HEK293 (cell line): ENCODE results near the gene CCDC178.
A peak's percentile ranks its signal among the peaks of the same experiment; 100 is the strongest.

Experiments used
- BCL6B ChIP-seq: fragments of 450-650 bp; formaldehyde crosslinking; IDR thresholded peaks from 2 replicates; pipeline ENCODE4 v1.5.1; 2017; ENCODE audit warnings: missing biosample characterization, missing genetic modification characterization
- MEIS1 ChIP-seq: sonication (generic); formaldehyde crosslinking; IDR thresholded peaks from 2 replicates; pipeline ENCODE4 v1.8.1; 2022; ENCODE audit warnings: missing genetic modification reagents, mild to moderate bottlenecking, borderline replicate concordance
- PRDM1 ChIP-seq: fragments of 450-650 bp; formaldehyde crosslinking; IDR thresholded peaks from 2 replicates; pipeline ENCODE4; 2016; ENCODE audit warnings: missing biosample characterization, missing genetic modification characterization
- SP7 ChIP-seq: fragments of 450-650 bp; formaldehyde crosslinking; IDR thresholded peaks from 2 replicates; pipeline ENCODE4 v1.5.1; 2016; ENCODE audit warnings: missing biosample characterization, missing genetic modification characterization
- TRIM28 ChIP-seq: IDR thresholded peaks from 2 replicates; pipeline ENCODE4 v1.6.1; 2011; ENCODE audit warnings: low read length, control low read depth, borderline replicate concordance
- WT1 ChIP-seq: fragments of 450-650 bp; formaldehyde crosslinking; IDR thresholded peaks from 2 replicates; pipeline ENCODE4 v1.5.1; 2016; ENCODE audit warnings: missing biosample characterization, missing genetic modification characterization
- ZBTB1 ChIP-seq: fragments of 450-650 bp; formaldehyde crosslinking; IDR thresholded peaks from 2 replicates; pipeline ENCODE4 v1.5.1; 2016; ENCODE audit warnings: missing biosample characterization, missing genetic modification characterization
- ZBTB20 ChIP-seq: fragments of 450-650 bp; formaldehyde crosslinking; IDR thresholded peaks from 2 replicates; pipeline ENCODE4 v1.5.1; 2016; ENCODE audit warnings: missing biosample characterization, missing genetic modification characterization
- ZBTB44 ChIP-seq: fragments of 450-650 bp; IDR thresholded peaks from 2 replicates; pipeline ENCODE4 v1.5.1; 2018; ENCODE audit warnings: missing biosample characterization, mild to moderate bottlenecking, missing genetic modification characterization
- ZFP69B ChIP-seq: fragments of 450-650 bp; formaldehyde crosslinking; IDR thresholded peaks from 2 replicates; pipeline ENCODE4 v1.5.1; 2016; ENCODE audit warnings: missing biosample characterization, missing genetic modification characterization
- ZIC2 ChIP-seq: fragments of 450-650 bp; formaldehyde crosslinking; IDR thresholded peaks from 2 replicates; pipeline ENCODE4 v1.5.1; 2016; ENCODE audit warnings: missing biosample characterization, missing genetic modification characterization
- ZNF112 ChIP-seq: fragments of 450-650 bp; formaldehyde crosslinking; IDR thresholded peaks from 2 replicates; pipeline ENCODE4 v1.5.0; 2017; ENCODE audit warnings: missing biosample characterization, missing genetic modification characterization
- ZNF157 ChIP-seq: fragments of 450-650 bp; formaldehyde crosslinking; IDR thresholded peaks from 2 replicates; pipeline ENCODE4 v1.5.1; 2016; ENCODE audit warnings: missing biosample characterization, missing genetic modification characterization
- ZNF174 ChIP-seq: fragments of 450-650 bp; formaldehyde crosslinking; IDR thresholded peaks from 2 replicates; pipeline ENCODE4 v1.5.0; 2017; ENCODE audit warnings: missing biosample characterization, mild to moderate bottlenecking, missing genetic modification characterization
- ZNF202 ChIP-seq: fragments of 450-650 bp; formaldehyde crosslinking; IDR thresholded peaks from 2 replicates; pipeline ENCODE4 v1.5.1; 2016; ENCODE audit warnings: missing biosample characterization, missing genetic modification characterization, borderline replicate concordance
- ZNF214 ChIP-seq: fragments of 450-650 bp; formaldehyde crosslinking; IDR thresholded peaks from 2 replicates; pipeline ENCODE4 v1.5.1; 2017; ENCODE audit warnings: missing biosample characterization, mild to moderate bottlenecking, missing genetic modification characterization, borderline replicate concordance
- ZNF223 ChIP-seq: fragments of 450-650 bp; formaldehyde crosslinking; IDR thresholded peaks from 2 replicates; pipeline ENCODE4 v1.5.1; 2016; ENCODE audit warnings: missing biosample characterization, missing genetic modification characterization
- ZNF23 ChIP-seq: fragments of 450-650 bp; formaldehyde crosslinking; IDR thresholded peaks from 2 replicates; pipeline ENCODE4 v1.5.1; 2016; ENCODE audit warnings: missing biosample characterization, missing genetic modification characterization, borderline replicate concordance
- ZNF26 ChIP-seq: fragments of 450-650 bp; formaldehyde crosslinking; IDR thresholded peaks from 2 replicates; pipeline ENCODE4 v1.5.1; 2016; ENCODE audit warnings: missing biosample characterization, missing genetic modification characterization
- ZNF302 ChIP-seq: fragments of 450-650 bp; formaldehyde crosslinking; IDR thresholded peaks from 2 replicates; pipeline ENCODE4 v1.5.1; 2016; ENCODE audit warnings: missing biosample characterization, missing genetic modification characterization, low read depth
- ZNF394 ChIP-seq: fragments of 450-650 bp; formaldehyde crosslinking; IDR thresholded peaks from 2 replicates; pipeline ENCODE4 v1.5.1; 2016; ENCODE audit warnings: missing biosample characterization, missing genetic modification characterization, mild to moderate bottlenecking, moderate library complexity, borderline replicate concordance
- ZNF433 ChIP-seq: fragments of 450-650 bp; formaldehyde crosslinking; IDR thresholded peaks from 2 replicates; pipeline ENCODE4 v1.5.1; 2016; ENCODE audit warnings: missing biosample characterization, missing genetic modification characterization, low read depth
- ZNF449 ChIP-seq: fragments of 450-650 bp; formaldehyde crosslinking; IDR thresholded peaks from 2 replicates; pipeline ENCODE4 v1.5.1; 2017; ENCODE audit warnings: missing biosample characterization, mild to moderate bottlenecking, missing genetic modification characterization, moderate library complexity
- ZNF544 ChIP-seq: fragments of 450-650 bp; formaldehyde crosslinking; IDR thresholded peaks from 2 replicates; pipeline ENCODE4 v1.5.0; 2017; ENCODE audit warnings: missing biosample characterization, missing genetic modification characterization
- ZNF571 ChIP-seq: fragments of 450-650 bp; formaldehyde crosslinking; IDR thresholded peaks from 2 replicates; pipeline ENCODE4 v1.5.0; 2017; ENCODE audit warnings: missing biosample characterization, missing genetic modification characterization
- ZNF596 ChIP-seq: fragments of 450-650 bp; IDR thresholded peaks from 2 replicates; pipeline ENCODE4 v1.5.0; 2018; ENCODE audit warnings: missing biosample characterization, mild to moderate bottlenecking, missing genetic modification characterization, moderate library complexity
- ZNF610 ChIP-seq: fragments of 450-650 bp; formaldehyde crosslinking; IDR thresholded peaks from 2 replicates; pipeline ENCODE4 v1.5.1; 2016; ENCODE audit warnings: missing biosample characterization, missing genetic modification characterization, borderline replicate concordance
- ZNF623 ChIP-seq: fragments of 450-650 bp; formaldehyde crosslinking; IDR thresholded peaks from 2 replicates; pipeline ENCODE4 v1.5.1; 2016; ENCODE audit warnings: missing biosample characterization, missing genetic modification characterization
- ZNF624 ChIP-seq: fragments of 450-650 bp; formaldehyde crosslinking; IDR thresholded peaks from 2 replicates; pipeline ENCODE4 v1.5.1; 2017; ENCODE audit warnings: missing biosample characterization, missing genetic modification characterization
- ZNF701 ChIP-seq: fragments of 450-650 bp; formaldehyde crosslinking; IDR thresholded peaks from 2 replicates; pipeline ENCODE4 v1.5.1; 2016; ENCODE audit warnings: missing biosample characterization, missing genetic modification characterization
- ZNF785 ChIP-seq: fragments of 450-650 bp; formaldehyde crosslinking; IDR thresholded peaks from 2 replicates; pipeline ENCODE4 v1.5.1; 2016; ENCODE audit warnings: missing biosample characterization, missing genetic modification characterization
- ZSCAN30 ChIP-seq: fragments of 450-650 bp; IDR thresholded peaks from 2 replicates; pipeline ENCODE4 v1.5.1; 2018; ENCODE audit warnings: missing biosample characterization, mild to moderate bottlenecking, missing genetic modification characterization, moderate library complexity
- TF ChIP-seq, protein P1 (sequence below): fragments of 450-650 bp; formaldehyde crosslinking; optimal IDR thresholded peaks from 2 replicates; pipeline ENCODE3; 2016; ENCODE audit warnings: missing biosample characterization, mild to moderate bottlenecking, missing genetic modification characterization

The CCDC178 gene

DNA sequence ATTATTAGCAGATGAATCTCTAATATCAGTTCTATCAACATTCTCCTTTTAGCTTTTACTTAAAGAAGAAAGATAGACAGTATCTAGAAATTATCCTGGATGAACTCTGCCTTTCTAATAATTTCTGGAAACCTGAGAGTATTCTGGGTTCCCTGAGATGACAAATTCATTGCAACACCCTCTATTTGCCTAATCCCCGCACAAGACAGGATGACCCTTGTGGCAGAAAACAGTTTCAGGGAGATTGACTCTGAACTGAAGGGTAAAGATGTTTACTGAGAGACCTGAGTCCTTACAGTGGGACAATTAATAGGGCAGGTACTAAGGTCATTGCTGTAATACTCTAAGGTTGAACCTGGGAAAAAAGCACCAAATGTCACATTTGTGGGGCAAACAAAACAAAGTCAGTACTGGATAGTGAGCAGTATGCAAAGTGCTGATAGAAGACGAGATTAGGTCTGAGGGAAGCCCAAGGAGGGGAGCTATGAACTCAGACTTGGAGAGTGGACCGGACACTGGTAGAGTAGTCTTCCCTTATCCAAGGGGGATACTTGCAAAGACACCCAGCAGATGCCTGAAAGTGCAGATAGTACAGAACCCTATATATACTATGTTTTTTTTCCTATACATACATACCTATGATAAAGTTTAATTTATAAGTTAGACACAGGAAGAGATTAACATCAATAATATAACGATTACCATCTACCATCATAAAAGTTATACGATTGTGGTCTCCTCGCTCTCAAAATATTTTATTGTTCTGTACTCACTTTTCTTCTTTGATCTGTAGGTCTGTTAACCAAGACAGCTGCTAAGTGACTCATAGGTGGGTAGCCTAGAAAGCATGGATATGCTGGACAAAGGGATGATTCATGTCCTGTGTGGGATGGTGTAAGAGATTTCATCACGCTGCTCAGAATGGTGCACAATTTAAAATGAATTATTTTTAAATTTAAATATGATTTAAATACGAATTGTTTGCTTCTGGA lies 519.4 kb downstream of the CCDC178 start (continued):
- peak; percentile 88 for TF ChIP-seq BCL6B (tag by site-specific recombination)
- no peak for TF ChIP-seq ZNF624
- no peak for TF ChIP-seq ZNF174 (tag by site-specific recombination)
- TF ChIP-seq ZNF785 (tag by site-specific recombination) = no peak
- no peak for TF ChIP-seq WT1 (tag by site-specific recombination)
- no peak for TF ChIP-seq ZBTB1
- no peak for TF ChIP-seq TRIM28
- no peak for TF ChIP-seq ZFP69B (tag by site-specific recombination)
- no peak for TF ChIP-seq ZNF610 (tag by site-specific recombination)
- no peak for TF ChIP-seq ZNF433 (tag by site-specific recombination)
- TF ChIP-seq ZNF449 = no peak
- no peak for TF ChIP-seq ZNF214 (tag by site-specific recombination)
- TF ChIP-seq ZNF544 (tag by site-specific recombination) = no peak
- TF ChIP-seq ZBTB44 (tag by site-specific recombination) = no peak
- no peak for TF ChIP-seq MEIS1 (CRISPR knock-in tag)
- TF ChIP-seq ZNF202 (tag by site-specific recombination) = no peak
- TF ChIP-seq ZNF157 (tag by site-specific recombination) = no peak
- no peak for TF ChIP-seq ZNF223 (tag by site-specific recombination)
- TF ChIP-seq ZNF571 = no peak
- no peak for TF ChIP-seq ZNF26
- TF ChIP-seq ZNF23 (tag by site-specific recombination) = no peak
- TF ChIP-seq ZNF112 (tag by site-specific recombination) = no peak
- no peak for TF ChIP-seq ZNF302
- no peak for TF ChIP-seq ZNF596 (tag by site-specific recombination)
- TF ChIP-seq, protein P1, sequence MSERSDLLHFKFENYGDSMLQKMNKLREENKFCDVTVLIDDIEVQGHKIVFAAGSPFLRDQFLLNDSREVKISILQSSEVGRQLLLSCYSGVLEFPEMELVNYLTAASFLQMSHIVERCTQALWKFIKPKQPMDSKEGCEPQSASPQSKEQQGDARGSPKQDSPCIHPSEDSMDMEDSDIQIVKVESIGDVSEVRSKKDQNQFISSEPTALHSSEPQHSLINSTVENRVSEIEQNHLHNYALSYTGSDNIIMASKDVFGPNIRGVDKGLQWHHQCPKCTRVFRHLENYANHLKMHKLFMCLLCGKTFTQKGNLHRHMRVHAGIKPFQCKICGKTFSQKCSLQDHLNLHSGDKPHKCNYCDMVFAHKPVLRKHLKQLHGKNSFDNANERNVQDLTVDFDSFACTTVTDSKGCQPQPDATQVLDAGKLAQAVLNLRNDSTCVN (tag by site-specific recombination) = no peak
- peak; percentile 61 for TF ChIP-seq ZNF394 (tag by site-specific recombination)
- TF ChIP-seq ZBTB20 = no peak
- TF ChIP-seq ZNF701 (tag by site-specific recombination) = no peak
- no peak for TF ChIP-seq ZNF623 (tag by site-specific recombination)
- no peak for TF ChIP-seq ZSCAN30 (tag by site-specific recombination)
- TF ChIP-seq SP7 (tag by site-specific recombination) = peak; percentile 84
- no peak for TF ChIP-seq ZIC2 (tag by site-specific recombination)
- peak; percentile 46; the same call in 1 of the 2 replicates for TF ChIP-seq PRDM1 (tag by site-specific recombination)
